Jurkat, Clone E6-1 (cell line): ENCODE measurements around the gene EME2. TPM values are rescaled to one million over a fixed set of nuclear protein-coding genes. Genes with fewer than 3 reads are reported as not detected.
"Not testable (repeated sequence)": the region's sequence is repeated elsewhere in the genome, so short reads cannot be mapped to it uniquely, and the experiment has no call there.

Experiments
- DNase-seq: peaks from one replicate; pipeline ENCODE4 v3.0.0-alpha.2; 2011; ENCODE audit warnings: low read depth, low spot score
- H3K4me3 ChIP-seq: 2 replicates; pipeline ENCODE4 v1.5.1; 2011; ENCODE audit warnings: mild to moderate bottlenecking, low read length, control low read depth, moderate library complexity
- polyA plus RNA-seq: library from polyadenylated mRNA; unstranded; fragments of >200 nt; gene quantifications from one replicate; pipeline ENCODE4 v1.2.1, GENCODE V29; 2012; ENCODE audit warnings: missing spikeins; ENCODE audit not compliant: insufficient read length, insufficient read depth

EME2 gene
- 7.7 TPM for polyA plus RNA-seq

- DNase-seq, result no peak
- H3K4me3 ChIP-seq, result peak within 1 kb of the TSS; percentile 85
These were observed at the start of gene EME2 for GRCh38 chr16:1772362-1772907. Gene EME2 (plus strand): TSS chr16:1772810. CDS start chr16:1773228, 418 bp downstream.

- DNase-seq, result no peak
- no peak overlapping the region for H3K4me3 ChIP-seq
These were observed 49.0 kb upstream of the EME2 start for GRCh38 chr16:1723450-1724147.

- no peak overlapping the region for H3K4me3 ChIP-seq
- DNase-seq, result no peak
These were observed 48.1 kb upstream of the EME2 start for GRCh38 chr16:1724491-1724890.

GRCh38 chr16:1726661-1727502, 45.7 kb upstream of the EME2 start:
- H3K4me3 ChIP-seq, result no peak overlapping the region
- DNase-seq, result no peak

- no peak for DNase-seq
- no peak overlapping the region for H3K4me3 ChIP-seq
These were observed 44.7 kb upstream of the EME2 start for GRCh38 chr16:1727651-1728624.

- H3K4me3 ChIP-seq, result no peak overlapping the region
- no peak for DNase-seq
These were observed 43.6 kb upstream of the EME2 start for GRCh38 chr16:1729026-1729425.

- no peak for DNase-seq
- no peak overlapping the region for H3K4me3 ChIP-seq
These were observed 43.2 kb upstream of the EME2 start for GRCh38 chr16:1729445-1729844.

- no peak for DNase-seq
- no peak overlapping the region for H3K4me3 ChIP-seq
These were observed 41.5 kb upstream of the EME2 start for GRCh38 chr16:1731073-1731472.

GRCh38 chr16:1731603-1732002, 41.0 kb upstream of the EME2 start:
- DNase-seq, result no peak
- no peak overlapping the region for H3K4me3 ChIP-seq

GRCh38 chr16:1732071-1732470, 40.5 kb upstream of the EME2 start:
- no peak overlapping the region for H3K4me3 ChIP-seq
- DNase-seq, result no peak

- H3K4me3 ChIP-seq, DNase-seq: not testable (repeated sequence)
These were observed 40.0 kb upstream of the EME2 start for GRCh38 chr16:1732551-1732987.

GRCh38 chr16:1734123-1734522, 38.5 kb upstream of the EME2 start:
- no peak for DNase-seq
- no peak overlapping the region for H3K4me3 ChIP-seq

GRCh38 chr16:1734816-1735215, 37.8 kb upstream of the EME2 start:
- no peak overlapping the region for H3K4me3 ChIP-seq
- no peak for DNase-seq

- no peak overlapping the region for H3K4me3 ChIP-seq
- DNase-seq, result no peak
These were observed 32.4 kb upstream of the EME2 start for GRCh38 chr16:1740234-1740633.

GRCh38 chr16:1740781-1741490, 31.7 kb upstream of the EME2 start:
- no peak for DNase-seq
- H3K4me3 ChIP-seq, result no peak overlapping the region

- H3K4me3 ChIP-seq, result no peak overlapping the region
- DNase-seq, result no peak
These were observed 31.0 kb upstream of the EME2 start for GRCh38 chr16:1741553-1742165.

- no peak for DNase-seq
- no peak overlapping the region for H3K4me3 ChIP-seq
These were observed 29.0 kb upstream of the EME2 start for GRCh38 chr16:1743376-1744337.
